Chondrocyte (in vitro differentiated cells): ENCODE results near the gene IVD. TPM values are rescaled to one million over a fixed set of nuclear protein-coding genes. Genes with fewer than 3 reads are reported as not detected.
A peak's percentile ranks its signal among the peaks of the same experiment; 100 is the strongest.

Experiments used
- DNase-seq: peaks from one replicate; pipeline ENCODE4 v3.0.0; 2021; ENCODE audit warnings: mixed read lengths, low spot score
- H3K27ac Mint-ChIP-seq: one replicate; pipeline ENCODE4 v1.8.0; 2021; ENCODE audit warnings: mild to moderate bottlenecking, moderate library complexity, mixed read lengths; ENCODE audit not compliant: unreplicated experiment
- H3K27me3 Mint-ChIP-seq: 2 replicates; pipeline ENCODE4 v1.8.0; 2021; ENCODE audit warnings: low read depth, mixed read lengths
- H3K36me3 Mint-ChIP-seq: 2 replicates; pipeline ENCODE4 v1.8.0; 2021; ENCODE audit warnings: low read depth, mixed read lengths
- H3K4me1 Mint-ChIP-seq: 2 replicates; pipeline ENCODE4 v1.8.0; 2021; ENCODE audit warnings: low read depth, mild to moderate bottlenecking, mixed read lengths
- H3K4me3 Mint-ChIP-seq: one replicate; pipeline ENCODE4 v1.8.0; 2021; ENCODE audit warnings: mild to moderate bottlenecking, moderate library complexity, mixed read lengths; ENCODE audit not compliant: unreplicated experiment
- H3K9me3 Mint-ChIP-seq: 2 replicates; pipeline ENCODE4 v1.8.0; 2021; ENCODE audit warnings: low read depth, mixed read lengths
- long read RNA-seq: library from polyadenylated mRNA; stranded (forward); transcript quantifications from one replicate; pipeline ENCODE4 v2.0.0, GENCODE V29; 2021
- total RNA-seq: library from RNA; stranded (reverse); gene quantifications from 3 replicates; pipeline ENCODE4 v1.2.1, GENCODE V29; 2021
- TF ChIP-seq, protein P1 (sequence below): fragments of 200-600 bp; sonication (generic); IDR thresholded peaks from 2 replicates; pipeline ENCODE4 v1.5.0; 2021; ENCODE audit warnings: antibody characterized with exemption, mild to moderate bottlenecking, moderate library complexity

Gene IVD
- 42.0 to 58.9 TPM (median 42.5 TPM) in 3 replicates for total RNA-seq
- long read RNA-seq, transcript IVD-206 (12 exons, 1,809 nt), result major isoform, 68 of 99 reads
- long read RNA-seq, partial matches to known transcripts, result 3 of 99 reads
- long read RNA-seq, other reads (novel, unspliced or antisense), result 25 of 99 reads

DNA sequence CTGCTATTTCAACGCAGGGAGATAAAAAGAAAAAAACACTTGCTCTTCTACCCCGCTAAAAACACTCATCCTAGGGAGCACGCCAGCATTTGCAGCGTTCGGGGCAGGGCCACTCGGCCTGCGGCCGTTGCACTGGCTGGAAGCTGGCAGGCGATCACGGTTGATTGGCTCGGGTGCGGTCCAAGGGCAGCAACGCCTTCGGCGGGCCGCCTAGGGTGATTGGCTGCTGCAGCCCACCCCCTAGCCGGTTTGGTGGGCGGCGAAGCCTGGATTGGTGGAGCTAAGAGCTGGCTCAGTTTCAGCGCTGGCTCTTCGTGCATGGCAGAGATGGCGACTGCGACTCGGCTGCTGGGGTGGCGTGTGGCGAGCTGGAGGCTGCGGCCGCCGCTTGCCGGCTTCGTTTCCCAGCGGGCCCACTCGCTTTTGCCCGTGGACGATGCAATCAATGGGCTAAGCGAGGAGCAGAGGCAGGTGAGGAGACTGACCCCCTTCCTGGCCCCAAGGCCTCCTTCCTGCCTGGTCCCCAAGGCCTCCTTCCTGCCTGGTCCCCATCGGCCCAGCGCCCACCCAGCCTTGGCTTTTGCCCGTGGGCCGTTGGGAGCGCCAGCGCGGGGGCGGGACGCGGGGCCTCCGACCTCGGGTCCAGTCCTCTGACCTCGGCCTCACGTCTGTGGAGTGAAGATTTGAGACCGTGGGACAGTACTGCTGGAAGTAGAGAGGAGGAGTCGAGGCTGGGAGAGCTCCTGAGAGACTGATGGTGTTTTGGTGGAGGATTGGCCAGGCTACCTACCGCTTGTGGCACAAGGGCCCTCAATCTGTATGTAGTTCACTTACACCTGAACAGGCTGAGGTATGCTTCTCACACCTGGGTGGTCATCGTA is at the start of gene IVD:
Gene IVD, plus strand, starts transcription at position 295 of the 881 bp plus-strand sequence. Its CDS starts 33 bp downstream, at position 328.
- DNase-seq, result peak; percentile 99
- Mint-ChIP-seq H3K27ac (peak within 1 kb of the TSS; percentile 71), H3K36me3 (peaks cover 6% of the 10 kb centered on the region), H3K4me1 (peaks cover 26% of the 10 kb centered on the region), H3K9me3 (no peaks in the 10 kb centered on the region), H3K27me3 (no peaks in the 10 kb centered on the region), H3K4me3 (peak within 1 kb of the TSS; percentile 83)
- TF ChIP-seq, protein P1, sequence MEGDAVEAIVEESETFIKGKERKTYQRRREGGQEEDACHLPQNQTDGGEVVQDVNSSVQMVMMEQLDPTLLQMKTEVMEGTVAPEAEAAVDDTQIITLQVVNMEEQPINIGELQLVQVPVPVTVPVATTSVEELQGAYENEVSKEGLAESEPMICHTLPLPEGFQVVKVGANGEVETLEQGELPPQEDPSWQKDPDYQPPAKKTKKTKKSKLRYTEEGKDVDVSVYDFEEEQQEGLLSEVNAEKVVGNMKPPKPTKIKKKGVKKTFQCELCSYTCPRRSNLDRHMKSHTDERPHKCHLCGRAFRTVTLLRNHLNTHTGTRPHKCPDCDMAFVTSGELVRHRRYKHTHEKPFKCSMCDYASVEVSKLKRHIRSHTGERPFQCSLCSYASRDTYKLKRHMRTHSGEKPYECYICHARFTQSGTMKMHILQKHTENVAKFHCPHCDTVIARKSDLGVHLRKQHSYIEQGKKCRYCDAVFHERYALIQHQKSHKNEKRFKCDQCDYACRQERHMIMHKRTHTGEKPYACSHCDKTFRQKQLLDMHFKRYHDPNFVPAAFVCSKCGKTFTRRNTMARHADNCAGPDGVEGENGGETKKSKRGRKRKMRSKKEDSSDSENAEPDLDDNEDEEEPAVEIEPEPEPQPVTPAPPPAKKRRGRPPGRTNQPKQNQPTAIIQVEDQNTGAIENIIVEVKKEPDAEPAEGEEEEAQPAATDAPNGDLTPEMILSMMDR, result no peak

DNA sequence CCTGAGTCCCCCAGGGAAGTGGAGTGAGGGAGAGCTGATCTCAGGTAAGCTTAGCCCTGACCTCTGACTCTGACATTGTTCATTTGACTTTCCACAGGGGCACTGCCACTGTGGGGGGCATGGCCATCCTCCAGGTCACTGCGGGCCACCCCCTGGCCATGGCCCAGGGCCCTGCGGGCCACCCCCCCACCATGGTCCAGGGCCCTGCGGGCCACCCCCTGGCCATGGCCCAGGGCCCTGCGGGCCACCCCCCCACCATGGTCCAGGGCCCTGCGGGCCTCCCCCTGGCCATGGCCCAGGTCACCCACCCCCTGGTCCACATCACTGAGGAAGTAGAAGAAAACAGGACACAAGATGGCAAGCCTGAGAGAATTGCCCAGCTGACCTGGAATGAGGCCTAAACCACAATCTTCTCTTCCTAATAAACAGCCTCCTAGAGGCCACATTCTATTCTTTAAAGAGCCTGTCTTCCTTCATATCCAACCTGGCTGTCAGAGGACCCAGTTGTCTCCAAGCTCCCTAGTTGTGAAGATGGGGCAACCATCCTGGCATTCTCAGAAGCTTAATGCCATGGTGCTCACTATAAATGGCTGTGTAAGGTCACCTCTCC is 49.5 kb upstream of the IVD start:
- Mint-ChIP-seq H3K9me3 (no peaks in the 10 kb centered on the region), H3K27ac (no peak overlapping the region), H3K27me3 (no peaks in the 10 kb centered on the region), H3K36me3 (no peaks in the 10 kb centered on the region), H3K4me3 (no peak overlapping the region), H3K4me1 (peaks cover 39% of the 10 kb centered on the region)
- TF ChIP-seq, protein P1, result no peak
- DNase-seq, result no peak

DNA sequence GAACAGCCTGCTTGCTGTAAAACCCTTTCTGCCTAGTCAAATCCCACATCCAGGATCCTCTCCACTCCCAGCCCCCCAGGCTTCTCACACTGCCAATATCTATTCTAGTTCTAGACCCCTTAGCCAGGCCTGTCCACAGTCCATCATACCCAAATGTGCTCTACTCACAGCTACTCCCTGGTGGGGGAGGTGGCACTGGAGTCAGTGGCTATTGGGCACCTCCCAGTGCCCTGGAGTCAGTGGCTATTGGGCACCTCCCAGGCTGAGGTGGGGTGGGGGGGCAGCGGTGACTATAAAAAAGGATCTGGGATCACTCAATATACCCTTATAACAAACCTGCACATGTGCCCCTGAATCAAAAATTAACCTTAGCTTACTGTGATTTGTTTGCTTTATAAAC is 48.3 kb upstream of the IVD start:
- H3K4me1 Mint-ChIP-seq, result peaks cover 39% of the 10 kb centered on the region
- DNase-seq, result no peak
- no peaks in the 10 kb centered on the region for H3K36me3 Mint-ChIP-seq
- TF ChIP-seq, protein P1, result no peak
- no peak overlapping the region for H3K27ac Mint-ChIP-seq
- no peaks in the 10 kb centered on the region for H3K9me3 Mint-ChIP-seq
- H3K4me3 Mint-ChIP-seq, result no peak overlapping the region
- peaks cover 3% of the 10 kb centered on the region for H3K27me3 Mint-ChIP-seq

DNA sequence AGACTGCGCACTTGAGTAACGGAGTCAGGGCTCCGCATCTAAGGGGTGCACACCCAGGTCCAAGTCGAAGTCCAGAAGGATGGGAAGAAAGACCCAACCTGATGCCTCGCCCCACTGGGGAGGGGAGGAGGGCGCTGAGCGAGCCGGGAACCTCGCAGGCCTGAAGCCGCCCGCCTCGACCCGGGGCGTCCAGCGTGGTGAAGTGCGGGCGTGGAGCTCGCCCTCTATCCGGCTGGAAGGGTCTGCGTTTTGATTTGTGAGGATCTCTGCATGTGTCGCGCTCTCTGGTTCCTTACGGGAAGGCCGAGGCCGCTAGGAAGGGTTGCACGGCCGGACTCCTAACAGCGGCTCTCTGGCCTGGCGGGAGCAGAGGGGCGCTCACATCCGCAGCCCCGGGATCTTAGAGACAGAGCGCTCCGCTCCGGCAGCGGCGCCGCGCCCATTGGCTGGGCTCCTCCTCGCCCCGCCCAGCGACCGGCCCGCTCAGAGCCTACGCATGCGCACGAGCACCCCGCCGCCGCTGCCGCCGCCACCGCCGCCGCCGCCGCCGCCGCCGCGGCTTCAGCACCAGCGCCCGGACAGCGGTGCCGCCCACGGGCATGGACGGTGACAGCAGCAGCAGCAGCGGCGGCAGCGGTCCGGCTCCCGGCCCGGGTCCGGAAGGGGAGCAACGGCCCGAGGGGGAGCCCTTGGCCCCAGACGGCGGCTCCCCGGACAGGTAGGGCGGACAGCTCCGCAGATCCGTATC is 47.7 kb upstream of the IVD start, which contains the start of gene DISP2:
Gene DISP2, plus strand, starts transcription at position 497 of the 748 bp plus-strand sequence. Its CDS starts 103 bp downstream, at position 600.
- Mint-ChIP-seq H3K27ac (peak within 1 kb of the TSS; percentile 63), H3K4me1 (peaks cover 37% of the 10 kb centered on the region), H3K4me3 (peak within 1 kb of the TSS; percentile 77), H3K9me3 (no peaks in the 10 kb centered on the region), H3K27me3 (peaks cover 5% of the 10 kb centered on the region), H3K36me3 (no peaks in the 10 kb centered on the region)
- TF ChIP-seq, protein P1, result peak; percentile 31
- peak; percentile 93 for DNase-seq
